Pancreas (tissue), 10 donors: ENCODE data around the gene BEX2. TPM values are rescaled to one million over a fixed set of nuclear protein-coding genes. Genes with fewer than 3 reads are reported as not detected.

ENCODE experiments used
- ATAC-seq, 4 donors: fragments of 200-7000 bp; cut with Tn5 transposase; one replicate each; pipeline versions ENCODE4 v1.8.0 to v1.9.1; 2020; ENCODE audit warnings: mild to moderate bottlenecking in 4 of 4, moderate library complexity in 4 of 4
- DNase-seq, 6 donors: peaks; one replicate each; pipeline ENCODE4 v3.0.0-alpha.2; 2020
- FAIRE-seq: peaks from 2 replicates; lab custom pipeline; 2012; peaks lifted over from hg19 to GRCh38; lab: Jason Lieb, UNC
- H3K27ac ChIP-seq, 4 donors: fragments of 200-600 bp; sonication (generic); 1 replicate in 3 of 4; 2 replicates in 1 of 4; pipeline versions ENCODE4 v1.5.0 to v1.8.0; 2020
- H3K27me3 ChIP-seq, 4 donors: fragments of 200-600 bp; one replicate each; pipeline ENCODE4 v1.8.0; 2021
- H3K36me3 ChIP-seq, 3 donors: fragments of 200-600 bp; sonication (generic) in 1 of 3; one replicate each; pipeline versions ENCODE4 v1.5.0 to v1.8.0; 2020 to 2021
- H3K4me1 ChIP-seq, 3 donors: fragments of 200-600 bp; one replicate each; pipeline ENCODE4 v1.8.0; 2021
- H3K4me3 ChIP-seq, 4 donors: fragments of 200-600 bp; sonication (generic) in 2 of 4; one replicate each; pipeline versions ENCODE4 v1.5.0 to v1.8.0; 2020 to 2021
- H3K9me3 ChIP-seq, 4 donors: fragments of 200-600 bp; one replicate each; pipeline ENCODE4 v1.8.0; 2021
- WGBS, 2 donors: extraction: QIAGEN DNeasy Blood & Tissue Kit; methylation state at CpG; one replicate each; pipeline ENCODE4 v1.1.7; 2013; 5-methylcytosine and 5-hydroxymethylcytosine counted together
- intact Hi-C, 3 donors: fragments of 100-400 bp; cut with DNase I; formaldehyde crosslinking; loops; one replicate each; pipeline versions ENCODE4 v1.11.1 to v1.14.2; 2022
- polyA plus RNA-seq, 2 donors: library from polyadenylated mRNA; stranded (reverse); fragments of 200-250 nt; gene quantifications; one replicate each; pipeline ENCODE4 v1.2.3, GENCODE V29; 2013
- total RNA-seq, 6 donors: library from RNA; stranded (reverse); fragmentation: NEBNext Ultra II Directional in 4 of 6; extraction: Animal tissue kit (Norgen Biotek cat#: 25700) in 4 of 6; gene quantifications; one replicate each; pipeline versions ENCODE4 v1.2.1 to v1.2.4, GENCODE V29; 2021 to 2023
- TF ChIP-seq, protein P1 (sequence below), 4 donors: fragments of 200-600 bp; sonication (generic) in 3 of 4; IDR thresholded peaks; one replicate each; pipeline versions ENCODE4 v1.5.0 to v1.8.0; 2021; ENCODE audit warnings: antibody characterized with exemption in 4 of 4
- donor health status: healthy with polysubstance abuse.
- donor health status: DM: no; HTN: no; CAD: no; lungs with moderate emphysema.
- donor health status: DM: no; HTN: no; CAD: no.
- donor health status: control.
- donor health status: control.
- donor health status: Bipolar disorder and iron deficiency.
- donor health status: DM: yes; HTN: yes; CAD: no.
- donor health status: DM: no; HTN: no; CAD: no.
- donor health status: DM: no; HTN: no; CAD: no.
- donor health status: DM: yes; HTN: yes; CAD: no.

The BEX2 gene
- total and polyA plus RNA-seq, 8 donors, result 11.2 to 113 (median 14.7) TPM

DNA sequence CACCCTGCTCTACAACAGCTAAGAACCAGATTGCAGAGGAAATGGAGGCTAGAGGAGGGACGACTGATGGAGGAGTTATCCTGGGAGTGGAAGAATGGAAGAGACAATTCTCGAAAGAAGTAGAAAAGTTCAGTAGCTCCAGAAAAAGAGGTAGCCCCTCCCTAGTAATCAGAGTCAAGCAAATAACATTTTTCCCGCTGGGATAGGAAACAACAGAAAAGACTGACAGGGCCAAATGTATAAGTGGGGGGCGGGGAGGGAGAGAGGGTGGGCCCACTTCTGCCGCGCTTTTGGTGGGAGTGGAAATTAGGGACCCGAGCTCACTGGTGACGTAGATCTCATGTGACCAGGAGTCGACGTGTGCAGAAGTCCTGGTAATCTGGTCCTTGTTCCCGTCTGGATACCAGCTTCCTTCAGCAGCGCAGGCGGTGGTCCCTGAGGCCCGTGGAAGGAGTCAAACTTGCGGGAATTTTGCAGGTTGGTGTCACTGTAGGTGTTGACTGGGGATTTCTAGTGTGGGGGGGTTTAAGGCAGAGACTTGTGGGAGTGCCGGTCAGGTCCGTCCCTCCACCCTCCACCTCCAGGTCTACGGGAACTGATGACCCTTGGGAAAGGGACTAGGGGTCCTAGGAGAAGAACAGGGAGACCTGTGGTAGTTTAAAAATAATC lies 45.5 kb upstream of the BEX2 start, which contains the start of gene TCEAL9:
TCEAL9 (plus strand) TSS at position 377 of the 669 bp plus-strand sequence. CDS start 1,179 bp downstream, outside the sequence.
- no peaks in the 10 kb centered on the region for H3K27me3 ChIP-seq
- peak in 5 of 6 donors; percentile 30 to 67 (median 44) for DNase-seq
- peaks cover 0 to 6% (median 0%) of the 10 kb centered on the region in 3 donors for H3K4me1 ChIP-seq
- H3K9me3 ChIP-seq, result no peaks in the 10 kb centered on the region
- TF ChIP-seq, protein P1, sequence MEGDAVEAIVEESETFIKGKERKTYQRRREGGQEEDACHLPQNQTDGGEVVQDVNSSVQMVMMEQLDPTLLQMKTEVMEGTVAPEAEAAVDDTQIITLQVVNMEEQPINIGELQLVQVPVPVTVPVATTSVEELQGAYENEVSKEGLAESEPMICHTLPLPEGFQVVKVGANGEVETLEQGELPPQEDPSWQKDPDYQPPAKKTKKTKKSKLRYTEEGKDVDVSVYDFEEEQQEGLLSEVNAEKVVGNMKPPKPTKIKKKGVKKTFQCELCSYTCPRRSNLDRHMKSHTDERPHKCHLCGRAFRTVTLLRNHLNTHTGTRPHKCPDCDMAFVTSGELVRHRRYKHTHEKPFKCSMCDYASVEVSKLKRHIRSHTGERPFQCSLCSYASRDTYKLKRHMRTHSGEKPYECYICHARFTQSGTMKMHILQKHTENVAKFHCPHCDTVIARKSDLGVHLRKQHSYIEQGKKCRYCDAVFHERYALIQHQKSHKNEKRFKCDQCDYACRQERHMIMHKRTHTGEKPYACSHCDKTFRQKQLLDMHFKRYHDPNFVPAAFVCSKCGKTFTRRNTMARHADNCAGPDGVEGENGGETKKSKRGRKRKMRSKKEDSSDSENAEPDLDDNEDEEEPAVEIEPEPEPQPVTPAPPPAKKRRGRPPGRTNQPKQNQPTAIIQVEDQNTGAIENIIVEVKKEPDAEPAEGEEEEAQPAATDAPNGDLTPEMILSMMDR (IDR thresholded peaks at IDR 0.05), result no peak
- WGBS, 2 donors, result 0 to 30% methylated on average over 18 of the region's 18 CpGs
- FAIRE-seq, result no peak
- H3K4me3 ChIP-seq, result peak within 1 kb of the TSS; percentile 18 to 53 (median 38)
- peak within 1 kb of the TSS; percentile 47 to 93 (median 70) for H3K27ac ChIP-seq
- ATAC-seq, result peak; percentile 88 to 95 (median 92)
- H3K36me3 ChIP-seq, result no peaks in the 10 kb centered on the region
- intact Hi-C loops, result no loop called here

DNA sequence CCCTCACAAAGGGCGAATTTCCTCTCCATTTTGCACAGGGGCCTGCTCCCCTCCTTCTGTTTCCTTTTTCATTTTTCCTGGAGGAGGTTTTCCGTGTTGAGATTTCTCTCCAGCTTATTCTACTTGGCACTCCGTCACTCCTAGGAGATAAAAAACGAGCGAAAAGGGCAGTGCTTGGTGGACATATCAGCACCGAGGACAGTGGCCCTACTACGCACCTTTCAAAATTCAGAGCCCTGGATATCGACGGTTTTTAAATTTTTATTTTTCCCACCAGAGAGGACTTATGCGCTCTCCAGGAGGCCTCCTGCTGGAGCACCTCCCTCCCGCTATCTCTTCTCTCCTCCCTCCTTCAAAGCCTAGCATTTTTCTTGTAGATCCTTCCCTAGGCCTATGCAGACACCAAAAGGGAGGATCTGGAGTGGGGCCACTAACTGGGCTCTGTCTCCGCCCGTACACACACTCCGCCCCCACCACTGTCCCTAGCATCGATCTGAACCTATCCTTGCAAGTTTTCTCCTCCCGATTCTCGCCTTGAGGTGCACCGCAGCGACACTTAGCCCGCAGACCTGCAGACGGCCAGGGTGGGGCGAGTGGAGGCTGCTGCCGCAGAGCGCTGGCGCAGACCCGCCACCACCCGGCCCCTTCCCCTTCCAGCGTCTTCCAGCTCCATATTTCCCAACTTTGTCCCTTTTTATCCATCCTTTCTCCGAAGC lies 37.0 kb upstream of the BEX2 start:
- Histone ChIP-seq H3K4me3 (no peak overlapping the region), H3K27me3 (peaks cover 0 to 27% (median 0%) of the 10 kb centered on the region in 4 donors), H3K9me3 (no peaks in the 10 kb centered on the region), H3K27ac (no peak overlapping the region), H3K36me3 (no peaks in the 10 kb centered on the region), H3K4me1 (no peaks in the 10 kb centered on the region)
- DNase-seq (no peak), ATAC-seq (no peak), FAIRE-seq (no peak)
- intact Hi-C loops, result loop anchor here in 1 of 3 donors (10.0 kb wide), 1 partner anchor 117 kb away; no protein-coding TSS in a partner anchor
- TF ChIP-seq, protein P1 (IDR thresholded peaks at IDR 0.05), result no peak
- 58 to 65% methylated on average over 29 of the region's 29 CpGs for WGBS, 2 donors

DNA sequence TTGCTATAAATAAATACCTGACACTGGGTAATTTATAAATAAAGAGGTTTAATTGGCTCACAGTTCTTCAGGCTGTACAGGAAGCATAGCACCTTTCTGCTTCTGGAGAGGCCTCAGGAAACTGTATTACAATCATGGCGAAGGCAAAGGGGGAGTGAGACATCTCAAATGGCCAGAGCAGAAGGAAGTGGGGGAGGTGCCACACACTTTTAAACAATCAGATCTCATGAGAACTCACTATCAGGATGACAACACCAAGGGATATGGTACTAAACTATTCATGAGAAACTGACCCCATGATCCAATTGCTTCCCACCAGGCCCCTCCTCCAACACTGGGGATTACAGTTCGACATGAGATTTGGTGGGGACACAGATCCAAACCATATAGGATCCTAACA lies 33.8 kb upstream of the BEX2 start:
- DNase-seq, result no peak
- 43 to 68% methylated on average over 2 of the region's 2 CpGs for WGBS, 2 donors

DNA sequence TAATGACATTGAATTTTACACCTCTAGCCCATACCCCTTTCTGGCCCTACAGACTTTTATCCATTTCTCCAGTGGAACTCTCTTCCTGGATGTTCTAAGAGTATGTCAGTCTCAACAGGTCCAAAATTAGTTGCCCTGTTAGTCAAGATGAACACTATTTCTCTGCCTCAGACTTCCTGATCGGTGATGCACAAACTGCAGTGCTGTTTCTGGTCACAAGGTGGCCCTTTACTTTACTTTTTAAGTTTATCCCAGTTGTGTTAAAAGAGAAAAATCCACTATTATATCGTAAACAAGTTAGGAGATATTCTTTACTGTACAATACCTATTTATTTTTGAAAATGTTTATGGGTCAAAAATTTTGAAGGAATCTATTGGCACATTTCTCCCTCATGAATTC lies 32.3 kb upstream of the BEX2 start:
- peak in 1 of 6 donors; percentile 50 for DNase-seq

More for the DNA sequence above, 33.8 kb upstream of the BEX2 start:
- no peak overlapping the region for H3K27ac ChIP-seq
- intact Hi-C loops, result loop anchor here in 1 of 3 donors (10.0 kb wide), 1 partner anchor 120 kb away; no protein-coding TSS in a partner anchor
- H3K27me3 ChIP-seq, result peaks cover 0 to 25% (median 0%) of the 10 kb centered on the region in 4 donors
- no peaks in the 10 kb centered on the region for H3K9me3 ChIP-seq
- no peaks in the 10 kb centered on the region for H3K36me3 ChIP-seq
- ATAC-seq (no peak), FAIRE-seq (no peak)
- TF ChIP-seq, protein P1 (IDR thresholded peaks at IDR 0.05), result no peak
- no peak overlapping the region for H3K4me3 ChIP-seq
- H3K4me1 ChIP-seq, result no peaks in the 10 kb centered on the region

More for the DNA sequence above, 32.3 kb upstream of the BEX2 start:
- TF ChIP-seq, protein P1 (IDR thresholded peaks at IDR 0.05), result peak; percentile 41 to 68 (median 54)
- H3K4me1 ChIP-seq, result no peaks in the 10 kb centered on the region
- H3K27me3 ChIP-seq, result peaks cover 0 to 16% (median 0%) of the 10 kb centered on the region in 4 donors
- no peak overlapping the region for H3K4me3 ChIP-seq
- ATAC-seq (peak in 3 of 4 donors; percentile 71 to 77 (median 76)), FAIRE-seq (peak; percentile 91)
- 0 to 18% methylated on average over 2 of the region's 2 CpGs for WGBS, 2 donors
- H3K27ac ChIP-seq, result no peak overlapping the region
- intact Hi-C loops, result loop anchor here in 1 of 3 donors (10.0 kb wide), 1 partner anchor 122 kb away; no protein-coding TSS in a partner anchor
- no peaks in the 10 kb centered on the region for H3K36me3 ChIP-seq
- H3K9me3 ChIP-seq, result no peaks in the 10 kb centered on the region
